Activated effector memory CD4-positive, alpha-beta T cell treated with anti-CD3 and anti-CD28 coated beads, Interleukin-2, amount 50 U/mL, for 16 hours (primary cell): ENCODE data around the gene PDE6A.
"Not testable (repeated sequence)": the region's sequence is repeated elsewhere in the genome, so short reads cannot be mapped to it uniquely, and the experiment has no call there.

ENCODE experiments used
- DNase-seq: peaks from one replicate; pipeline ENCODE4 v3.0.0-alpha.2; 2020

The PDE6A gene

GRCh38 chr5:149892594-149892993 lies 52.0 kb downstream of the PDE6A start:
- no peak for DNase-seq

- no peak for DNase-seq
These were observed 56.3 kb downstream of the PDE6A start for GRCh38 chr5:149888280-149888679.

- no peak for DNase-seq
These were observed 56.9 kb downstream of the PDE6A start for GRCh38 chr5:149887622-149888183.

GRCh38 chr5:149886692-149887470 lies 57.7 kb downstream of the PDE6A start:
- no peak for DNase-seq

- no peak for DNase-seq
These were observed 58.5 kb downstream of the PDE6A start for GRCh38 chr5:149886060-149886459.

- DNase-seq, result no peak
These were observed 59.1 kb downstream of the PDE6A start for GRCh38 chr5:149885513-149885912.

- DNase-seq, result no peak
These were observed 61.0 kb downstream of the PDE6A start for GRCh38 chr5:149883550-149883949.

- DNase-seq, result not testable (repeated sequence)
These were observed 62.0 kb downstream of the PDE6A start for GRCh38 chr5:149882633-149883032.

- no peak for DNase-seq
These were observed 62.7 kb downstream of the PDE6A start for GRCh38 chr5:149881874-149882273.

- no peak for DNase-seq
These were observed 63.4 kb downstream of the PDE6A start for GRCh38 chr5:149881069-149881622.

- not testable (repeated sequence) for DNase-seq
These were observed 65.0 kb downstream of the PDE6A start for GRCh38 chr5:149879593-149879992.

GRCh38 chr5:149878371-149878770 lies 66.2 kb downstream of the PDE6A start:
- DNase-seq, result no peak

GRCh38 chr5:149873896-149874295 lies 70.7 kb downstream of the PDE6A start:
- DNase-seq, result no peak

- no peak for DNase-seq
These were observed 72.1 kb downstream of the PDE6A start for GRCh38 chr5:149872351-149873040.

GRCh38 chr5:149871471-149871870 lies 73.1 kb downstream of the PDE6A start:
- no peak for DNase-seq

GRCh38 chr5:149870697-149871096 lies 73.9 kb downstream of the PDE6A start:
- DNase-seq, result no peak

- no peak for DNase-seq
These were observed 74.4 kb downstream of the PDE6A start for GRCh38 chr5:149870232-149870631.

- DNase-seq, result no peak
These were observed 75.2 kb downstream of the PDE6A start for GRCh38 chr5:149869411-149869821.

- DNase-seq, result no peak
These were observed 78.8 kb downstream of the PDE6A start for GRCh38 chr5:149865746-149866145.

- no peak for DNase-seq
These were observed 80.8 kb downstream of the PDE6A start for GRCh38 chr5:149863830-149864229.

GRCh38 chr5:149863176-149863575 lies 81.4 kb downstream of the PDE6A start:
- DNase-seq, result no peak

- no peak for DNase-seq
These were observed 83.7 kb downstream of the PDE6A start for GRCh38 chr5:149860801-149861322.

- DNase-seq, result no peak
These were observed 84.8 kb downstream of the PDE6A start for GRCh38 chr5:149859746-149860145.
